ENCODE results near the gene IGFL3. TPM values are rescaled to one million over a fixed set of nuclear protein-coding genes. Genes with fewer than 3 reads are reported as not detected.
"Not testable (repeated sequence)": the region's sequence is repeated elsewhere in the genome, so short reads cannot be mapped to it uniquely, and the experiment has no call there.

Gene IGFL3
- polyA plus RNA-seq, 3 donors, result not detected

- no peak for DNase-seq
Measured at GRCh38 chr19:46126086-46126580, 1.6 kb upstream of the IGFL3 start.

- no peak for DNase-seq
Measured at GRCh38 chr19:46125447-46125846, 959 bp upstream of the IGFL3 start.

- DNase-seq, result no peak
Measured at GRCh38 chr19:46118136-46118535, 6.4 kb downstream of the IGFL3 start.

GRCh38 chr19:46116121-46116520 lies 8.4 kb downstream of the IGFL3 start:
- no peak for DNase-seq

- DNase-seq, result no peak
Measured at GRCh38 chr19:46115396-46116106, 8.9 kb downstream of the IGFL3 start.

GRCh38 chr19:46113726-46114125 lies 10.8 kb downstream of the IGFL3 start:
- no peak for DNase-seq

GRCh38 chr19:46112527-46112926 lies 12.0 kb downstream of the IGFL3 start:
- DNase-seq, result no peak

- DNase-seq, result no peak
Measured at GRCh38 chr19:46111376-46111775, 13.1 kb downstream of the IGFL3 start.

- DNase-seq, result no peak
Measured at GRCh38 chr19:46109876-46110275, 14.6 kb downstream of the IGFL3 start.

- no peak for DNase-seq
Measured at GRCh38 chr19:46107371-46107770, 17.1 kb downstream of the IGFL3 start.

GRCh38 chr19:46102333-46102732 lies 22.2 kb downstream of the IGFL3 start:
- DNase-seq, result not testable (repeated sequence)

- no peak for DNase-seq
Measured at GRCh38 chr19:46101293-46101692, 23.2 kb downstream of the IGFL3 start.

- no peak for DNase-seq
Measured at GRCh38 chr19:46100344-46100743, 24.1 kb downstream of the IGFL3 start.

GRCh38 chr19:46090444-46090843 lies 34.0 kb downstream of the IGFL3 start:
- no peak for DNase-seq

- DNase-seq, result no peak
Measured at GRCh38 chr19:46089432-46089831, 35.1 kb downstream of the IGFL3 start.

GRCh38 chr19:46088101-46088500 lies 36.4 kb downstream of the IGFL3 start:
- DNase-seq, result no peak

GRCh38 chr19:46085888-46086287 lies 38.6 kb downstream of the IGFL3 start:
- DNase-seq, result no peak

GRCh38 chr19:46082728-46083050 lies 41.8 kb downstream of the IGFL3 start:
- DNase-seq, result no peak

GRCh38 chr19:46081928-46082727 lies 42.4 kb downstream of the IGFL3 start:
- no peak for DNase-seq

- DNase-seq, result no peak
Measured at GRCh38 chr19:46080561-46080960, 43.9 kb downstream of the IGFL3 start.

- DNase-seq, result no peak
Measured at GRCh38 chr19:46079576-46079975, 44.9 kb downstream of the IGFL3 start.

- peak; percentile 77 for DNase-seq
Measured at GRCh38 chr19:46078573-46079332, 45.7 kb downstream of the IGFL3 start.

GRCh38 chr19:46077815-46078167 lies 46.7 kb downstream of the IGFL3 start:
- no peak for DNase-seq
